Stimulated activated CD4-positive, alpha-beta T cell treated with anti-CD3 and anti-CD28 coated beads, TNF-alpha, amount 100 ng/mL, for 48 hours (primary cell): ENCODE measurements around the gene ATP11A.

Experiments used
- DNase-seq, 3 donors: peaks; one replicate each; pipeline ENCODE4 v3.0.0-alpha.2; 2020; ENCODE audit warnings: low read depth in 3 of 3

The ATP11A gene

DNA sequence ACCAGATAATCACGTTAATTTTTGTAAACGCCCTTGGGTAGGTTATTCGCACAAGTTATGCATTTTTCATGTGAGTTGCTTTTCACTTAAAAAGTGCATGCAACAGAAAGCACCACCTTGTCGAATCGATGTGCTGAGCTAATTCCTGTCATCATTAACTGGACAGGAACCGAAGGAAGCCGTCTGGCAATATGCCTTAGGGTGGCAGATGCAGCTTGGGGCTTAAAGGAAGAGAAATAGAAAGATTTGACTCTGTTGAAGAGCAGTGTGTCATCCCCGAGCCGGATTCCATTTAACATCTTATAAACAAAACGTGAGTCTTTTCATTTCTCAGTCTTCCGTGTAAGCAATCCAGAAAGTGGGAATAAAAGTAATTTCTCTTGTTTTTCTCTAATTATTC lies 70.0 kb downstream of the ATP11A start:
- DNase-seq: no peak

DNA sequence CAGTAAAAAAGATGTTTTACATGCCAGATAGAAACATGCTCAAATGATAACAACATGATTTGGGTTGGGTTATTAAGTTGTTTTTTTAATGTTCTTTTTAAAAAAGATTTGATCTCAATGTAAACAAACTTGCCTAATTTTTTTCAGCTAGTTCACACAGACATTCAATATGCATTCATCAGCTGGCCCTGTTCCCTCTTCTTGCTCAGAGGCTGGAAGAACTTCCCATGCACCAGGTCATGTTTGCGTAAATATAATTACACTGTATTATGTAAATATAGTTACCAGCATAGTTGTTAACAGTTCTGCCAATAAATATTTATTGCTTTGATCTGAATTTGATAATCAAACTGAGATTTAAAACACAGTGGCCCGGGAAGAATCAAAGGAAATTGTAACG lies 70.6 kb downstream of the ATP11A start:
- no peak for DNase-seq

DNA sequence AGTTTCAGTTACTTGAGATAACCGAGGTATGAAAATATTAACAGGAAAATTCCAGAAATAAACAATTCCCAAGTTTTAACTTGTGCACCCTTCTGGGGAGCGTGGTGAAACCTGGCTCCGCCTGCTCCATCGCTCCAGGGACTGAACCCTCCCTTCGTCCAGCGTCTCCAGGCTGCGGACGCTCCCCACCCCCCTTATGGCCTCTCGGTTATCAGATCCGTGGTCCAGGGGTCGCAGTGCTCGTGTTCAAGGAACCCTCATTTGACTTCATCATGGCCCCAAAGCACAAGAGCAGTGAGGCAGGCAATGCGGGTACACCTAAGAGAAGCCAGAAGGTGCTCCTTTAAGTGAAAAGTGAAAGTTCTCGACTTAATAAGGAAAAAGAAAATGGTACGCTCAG lies 71.1 kb downstream of the ATP11A start:
- DNase-seq: no peak

DNA sequence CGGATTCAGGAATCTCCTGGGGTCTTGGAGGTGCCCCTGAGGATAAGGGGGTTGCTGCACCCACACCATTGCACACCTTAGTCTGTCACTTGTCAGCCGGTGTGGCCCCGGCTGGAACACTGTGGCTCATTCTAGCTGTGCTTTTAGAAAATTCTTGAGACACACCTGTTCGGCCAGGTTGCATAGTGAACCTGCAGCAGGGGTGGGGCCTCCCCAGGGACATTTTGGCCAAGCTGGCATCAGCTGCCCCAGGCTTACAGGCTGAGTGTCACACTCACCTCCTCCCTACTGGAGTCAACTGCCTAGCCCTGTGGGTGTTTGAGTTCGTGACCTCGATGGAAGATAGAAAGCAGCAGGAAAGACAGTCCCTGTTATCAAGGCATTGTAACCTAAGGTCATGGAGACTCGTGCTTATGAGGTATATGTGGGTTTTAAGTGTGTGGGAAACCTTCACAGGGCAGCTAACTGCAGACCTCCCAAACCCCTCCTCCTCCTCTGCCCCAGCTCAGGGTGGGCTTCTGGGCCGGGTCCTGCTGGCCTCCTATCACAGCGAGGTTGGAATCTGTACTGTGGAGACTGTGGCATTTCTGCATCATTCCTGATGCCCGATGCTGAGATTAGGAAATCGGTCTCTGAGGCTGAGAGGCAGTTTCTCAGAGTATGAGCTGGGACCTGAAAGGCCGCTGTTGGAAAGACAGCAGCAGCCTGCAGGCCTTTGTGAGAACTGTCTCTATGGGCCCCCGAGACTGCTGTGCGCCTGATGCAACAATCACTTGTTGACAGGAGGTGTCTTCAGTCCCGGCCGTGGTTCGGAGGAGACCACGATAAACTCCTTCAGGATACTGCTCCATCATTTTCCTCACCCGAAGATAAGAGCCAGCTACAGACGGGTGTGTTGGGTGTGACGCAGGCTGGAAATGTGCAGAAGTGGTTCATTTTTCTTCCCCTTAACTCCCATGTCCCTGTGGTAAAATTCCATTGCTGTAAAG lies 72.2 kb downstream of the ATP11A start:
- DNase-seq: no peak

DNA sequence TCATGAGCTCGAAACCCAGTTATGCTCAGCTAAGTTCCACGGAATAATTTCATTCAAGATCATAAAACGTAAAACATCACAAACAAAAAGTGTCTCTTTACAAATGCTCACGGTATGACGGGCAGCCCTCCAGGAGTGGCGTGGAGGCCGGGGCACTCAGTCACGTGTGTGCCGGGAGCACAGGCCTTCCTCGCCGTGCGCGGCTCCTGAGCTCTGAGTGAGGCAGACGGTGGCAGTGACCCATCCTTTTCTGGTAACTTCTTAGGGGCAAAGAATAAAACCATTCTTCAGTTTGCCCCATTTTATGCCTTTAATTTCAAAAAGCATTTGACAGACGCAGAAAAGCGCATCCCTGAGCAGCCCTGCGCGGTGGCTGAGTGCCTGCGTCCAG lies 72.8 kb downstream of the ATP11A start:
- no peak for DNase-seq

DNA sequence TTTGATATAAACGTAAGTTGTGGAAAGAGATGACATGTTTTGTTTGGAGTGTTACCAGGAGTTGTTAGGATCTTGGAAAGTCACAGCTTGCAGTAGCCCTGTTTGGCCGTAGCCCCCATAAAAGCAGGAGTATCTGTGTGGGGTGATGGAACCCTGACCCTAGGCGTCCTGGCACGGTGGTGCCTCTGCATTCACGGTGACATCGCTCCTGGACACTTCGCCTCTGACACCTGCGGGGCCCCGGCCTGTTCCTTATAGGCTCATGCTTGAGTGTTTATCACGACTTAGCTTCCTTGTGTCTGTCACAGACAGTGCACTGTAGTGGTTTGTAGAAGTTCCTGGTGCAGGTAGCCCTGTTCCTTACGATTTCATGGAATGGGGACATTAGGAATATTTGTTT lies 74.2 kb downstream of the ATP11A start:
- DNase-seq: no peak

DNA sequence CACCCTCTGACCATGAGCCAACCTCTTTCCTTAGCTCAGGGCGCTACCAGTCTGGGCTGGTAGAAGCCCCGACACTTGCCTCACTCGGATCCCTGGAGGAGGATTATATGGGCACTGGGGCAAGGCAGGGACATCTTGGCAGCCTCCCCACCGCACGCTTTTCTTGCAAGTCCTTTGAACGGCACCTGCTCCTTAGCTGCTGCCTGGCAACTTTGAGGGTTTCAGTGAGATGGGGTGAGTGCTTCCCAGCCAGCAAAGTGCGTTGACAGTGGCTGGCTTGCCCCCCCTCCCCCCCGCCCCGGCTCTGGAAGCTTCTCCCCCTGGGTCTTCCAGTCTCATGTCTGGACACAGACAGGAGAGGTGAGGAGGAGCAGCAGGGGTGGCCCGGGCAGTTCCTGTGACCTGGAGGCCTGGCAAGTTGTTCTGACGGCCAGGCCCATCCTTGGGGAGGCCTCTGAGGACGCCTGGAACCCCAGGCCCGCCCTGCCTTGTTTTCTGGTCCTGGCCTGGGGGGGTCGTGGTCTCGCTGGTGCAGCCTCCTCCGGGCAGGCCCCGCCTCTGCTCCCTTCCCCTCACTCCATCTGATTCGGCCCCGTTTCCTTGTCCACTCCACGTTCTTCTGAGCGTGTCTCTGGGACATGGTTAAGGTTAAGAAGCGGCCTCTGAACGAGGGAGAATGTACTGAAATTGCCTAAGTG lies 75.2 kb downstream of the ATP11A start:
- DNase-seq: no peak

DNA sequence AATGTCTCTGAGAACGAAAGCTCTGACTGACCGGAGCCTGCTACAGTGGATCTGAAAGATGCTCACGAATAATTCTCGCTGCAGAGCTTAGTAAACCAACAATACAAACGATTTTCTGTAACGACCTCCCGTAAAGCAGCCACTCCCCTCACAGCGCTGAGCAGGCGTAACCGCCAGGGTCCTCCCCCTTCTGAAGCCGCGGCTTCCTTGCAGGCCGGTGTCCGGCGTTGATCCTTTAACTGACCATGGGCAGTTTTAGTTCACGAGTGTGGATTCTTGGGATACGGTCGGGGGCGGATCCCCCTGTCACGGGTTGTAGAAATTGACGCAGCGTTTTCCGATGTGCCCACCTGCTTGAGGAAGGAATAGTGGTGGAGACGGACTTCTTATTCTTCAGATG lies 75.9 kb downstream of the ATP11A start:
- DNase-seq: no peak

DNA sequence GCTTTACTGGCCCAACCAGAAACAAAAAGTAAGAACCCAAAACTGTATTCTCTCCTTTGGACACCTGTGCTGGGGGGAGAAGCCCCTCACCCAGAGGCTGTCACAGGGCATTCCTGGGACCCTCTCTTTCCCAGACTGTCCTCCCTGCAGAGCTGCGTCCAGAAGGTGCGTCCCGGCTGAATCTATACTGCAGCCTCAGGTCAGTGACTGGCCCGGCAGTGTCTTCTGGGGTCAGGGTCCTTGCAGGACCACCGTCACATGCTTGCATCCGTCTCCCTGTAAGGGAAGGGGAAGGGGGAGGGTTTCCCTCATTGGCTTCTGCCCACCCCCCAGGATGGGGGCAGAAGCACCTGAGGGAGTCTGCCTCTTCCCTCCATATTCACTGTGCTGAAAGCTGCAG lies 76.5 kb downstream of the ATP11A start:
- DNase-seq: no peak

DNA sequence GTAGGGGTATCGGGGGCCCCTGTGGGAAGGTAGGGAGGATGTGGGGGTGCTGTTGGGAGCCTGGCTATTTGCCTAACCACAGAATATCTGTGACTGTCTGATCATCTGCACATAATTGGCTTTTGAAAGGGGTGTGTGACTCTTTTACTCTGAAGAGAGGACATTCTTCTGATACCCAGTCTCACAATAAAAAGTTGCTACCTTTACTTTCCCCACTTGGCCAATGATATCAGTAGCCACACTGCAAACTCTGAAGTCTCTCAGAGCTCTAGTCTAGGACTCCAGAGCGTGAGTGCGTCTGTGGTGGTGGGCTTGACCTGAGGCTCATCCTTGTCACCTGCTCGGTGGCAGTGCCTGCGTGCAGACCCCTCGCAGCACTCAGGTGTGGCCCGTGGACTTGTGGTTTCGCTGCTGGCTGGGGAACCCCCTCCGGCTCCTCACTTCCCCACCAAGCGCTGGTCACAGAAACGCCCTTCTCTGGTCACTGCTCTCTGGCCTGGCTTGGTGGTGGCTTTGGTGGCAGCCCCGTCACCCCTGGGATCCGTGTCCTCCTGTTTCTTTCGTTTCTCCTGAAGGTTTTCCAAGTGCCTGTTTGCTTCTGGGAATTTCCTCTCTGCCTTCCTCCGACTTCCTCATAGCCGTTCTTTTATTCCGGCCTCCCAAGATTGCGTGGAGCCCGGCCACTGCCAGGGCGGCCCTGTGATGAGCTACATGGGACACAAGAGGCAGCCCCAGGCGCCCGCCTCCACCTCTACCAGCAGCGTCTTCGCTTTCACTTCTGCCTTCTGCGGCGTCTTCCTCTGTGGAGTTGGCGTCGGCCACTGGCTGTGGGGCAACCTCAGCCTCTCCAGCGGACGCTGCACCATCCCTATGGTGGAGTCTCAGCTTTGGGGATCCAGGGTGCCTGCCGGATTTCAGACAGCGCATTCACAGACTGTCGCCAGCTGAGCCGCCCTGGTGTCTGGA lies 78.0 kb downstream of the ATP11A start:
- no peak for DNase-seq

DNA sequence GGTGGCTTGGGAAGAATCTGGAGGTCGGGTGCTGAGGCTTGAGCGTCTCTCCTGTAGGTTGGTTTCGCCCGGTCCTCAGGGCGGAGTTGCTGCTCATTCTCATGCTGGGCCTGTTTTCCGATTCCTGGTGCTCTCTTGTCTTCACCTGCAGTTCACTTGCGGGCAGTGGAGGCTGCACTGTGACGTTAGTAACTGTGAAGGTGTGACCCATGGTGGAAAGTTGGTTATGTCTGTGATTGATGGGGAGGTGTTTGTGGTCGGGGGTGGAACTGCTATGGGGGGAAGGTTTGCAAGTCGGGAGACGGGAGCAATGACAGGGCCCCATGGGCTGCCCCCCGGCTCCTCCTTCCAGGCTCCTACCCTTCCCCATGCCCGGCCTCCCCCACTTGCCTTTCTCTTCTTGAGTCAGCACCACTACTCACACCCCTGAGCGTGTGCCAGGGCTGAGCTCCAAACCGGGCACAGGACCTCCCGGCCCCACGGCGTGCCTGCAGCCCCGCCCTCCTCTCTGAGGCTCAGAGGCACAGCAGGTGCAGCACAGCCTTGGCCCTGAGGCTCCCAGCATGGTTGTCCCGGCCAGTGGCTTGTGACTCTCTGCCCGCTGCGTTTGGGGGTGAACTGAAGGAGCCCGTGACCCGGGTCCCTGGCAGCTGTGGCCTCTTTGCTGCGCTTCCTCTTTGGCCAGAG lies 79.1 kb downstream of the ATP11A start:
- no peak for DNase-seq

DNA sequence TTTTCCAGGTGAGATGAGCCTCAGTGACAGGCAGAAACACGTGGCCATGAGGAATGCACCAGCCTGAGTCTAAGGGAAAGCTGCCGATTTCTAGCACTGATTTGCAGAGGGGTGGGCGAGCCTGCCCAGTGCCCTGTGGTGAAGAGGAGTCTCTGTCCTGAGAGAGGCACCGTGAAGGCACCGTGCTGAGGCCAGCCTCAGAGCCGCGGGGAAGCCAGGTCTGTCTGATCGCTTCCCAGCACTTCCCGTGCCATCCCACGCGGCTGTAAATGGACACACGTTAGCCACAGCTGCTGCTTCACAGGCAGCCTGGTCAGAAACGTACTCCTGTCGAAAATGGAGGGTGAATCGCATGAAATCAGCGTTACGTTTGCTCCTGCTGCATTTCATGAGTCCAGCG lies 79.8 kb downstream of the ATP11A start:
- DNase-seq: no peak

DNA sequence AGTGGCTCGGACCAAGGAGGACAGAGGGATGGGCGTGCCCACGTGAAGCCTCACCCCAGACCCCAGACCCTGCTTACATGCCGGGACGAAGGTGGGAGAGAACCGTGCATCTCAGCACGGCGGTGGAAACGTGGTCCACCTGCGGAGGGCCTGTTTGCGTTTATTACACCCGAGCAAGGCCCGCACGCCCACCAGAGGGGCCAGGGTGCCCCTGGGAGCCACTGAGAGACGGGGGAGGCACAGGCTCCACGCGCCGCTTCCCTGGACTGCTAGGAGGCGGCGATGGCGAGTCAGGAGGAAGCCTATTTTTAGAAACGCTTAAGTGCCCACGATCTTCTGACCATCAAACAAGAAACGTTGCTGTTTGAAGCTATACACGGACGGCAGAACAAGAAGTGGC lies 80.7 kb downstream of the ATP11A start:
- no peak for DNase-seq

DNA sequence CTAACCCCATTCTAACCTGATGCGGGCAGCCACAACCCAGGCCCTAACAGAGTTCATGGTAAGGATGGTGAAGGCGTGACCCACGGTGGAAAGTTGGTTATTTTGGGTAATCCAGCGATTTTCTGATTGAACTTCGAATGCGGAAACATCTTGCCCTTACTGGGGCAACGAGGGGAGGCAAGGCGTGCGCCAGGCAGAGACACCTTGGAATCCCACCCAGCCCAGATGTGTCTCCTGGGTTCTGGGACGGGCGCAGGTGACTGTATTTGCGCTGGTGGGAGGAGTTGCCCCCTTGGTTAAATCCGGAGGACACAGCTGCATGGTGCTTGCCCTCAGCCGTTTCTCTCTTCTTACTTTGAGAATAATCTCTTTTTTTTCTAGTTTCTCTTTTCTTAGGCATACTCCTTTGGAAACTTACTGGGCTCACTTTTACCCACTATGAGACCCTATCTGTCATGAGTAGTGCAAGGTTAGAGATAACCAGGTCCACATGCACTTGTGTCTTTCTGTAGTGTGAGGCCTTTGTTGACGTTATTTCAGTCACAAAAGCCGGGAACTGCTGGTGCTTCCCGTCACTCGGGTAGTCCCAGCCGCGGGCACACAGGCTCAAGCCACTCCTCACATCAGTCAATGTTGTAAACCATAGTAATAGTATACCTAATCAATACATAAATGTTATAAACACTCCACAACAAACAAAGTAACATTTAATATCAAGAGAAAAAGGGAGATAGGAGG lies 81.5 kb downstream of the ATP11A start:
- DNase-seq: no peak

DNA sequence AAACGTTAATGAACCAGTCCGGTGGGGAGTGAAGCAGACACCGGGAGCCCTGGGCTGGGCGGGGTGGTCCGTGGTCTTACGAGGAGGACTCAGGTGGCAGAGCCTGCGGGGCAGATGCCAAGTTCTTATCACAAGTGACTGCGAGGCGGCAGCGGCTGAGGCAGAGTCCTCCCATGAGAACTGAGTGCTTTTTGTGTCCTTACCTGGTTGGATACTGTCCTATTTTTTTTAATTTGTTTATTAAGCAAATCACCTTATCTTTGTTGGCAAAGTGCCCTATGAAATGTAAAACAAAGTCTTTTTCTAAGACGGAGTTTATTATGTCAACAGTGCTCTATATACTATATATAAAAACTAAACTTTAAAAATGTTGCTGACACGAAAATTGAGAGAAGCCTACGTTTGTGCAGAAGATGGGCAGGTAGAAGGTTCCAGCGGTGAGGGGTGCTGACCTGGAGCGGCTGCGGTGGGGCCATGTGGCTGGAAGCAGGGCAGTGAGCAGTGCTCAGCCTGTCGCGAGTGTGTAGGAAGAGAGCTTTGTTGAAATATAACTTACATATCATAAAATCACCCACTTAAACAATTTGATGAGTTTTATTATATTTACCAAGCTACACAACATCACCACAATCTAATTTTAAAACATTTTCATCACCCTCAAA lies 82.2 kb downstream of the ATP11A start:
- DNase-seq: no peak

DNA sequence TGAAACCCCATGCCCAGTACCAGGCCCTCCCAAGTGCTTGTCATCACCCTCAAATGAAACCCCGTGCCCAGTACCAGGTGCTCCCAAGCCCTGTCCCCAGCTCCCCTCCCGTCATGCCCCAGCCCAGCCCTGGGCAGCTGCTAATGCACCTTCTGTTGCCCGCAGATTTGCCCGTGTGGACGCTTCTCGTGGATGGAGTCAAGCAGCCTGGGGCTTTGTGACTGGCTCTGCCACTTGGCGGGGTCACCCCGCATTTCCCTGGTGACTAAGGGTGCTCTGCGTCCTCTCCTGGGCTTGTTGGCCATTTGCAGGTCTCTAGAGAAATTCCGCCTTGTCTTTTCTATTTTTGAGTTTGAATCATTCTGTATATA lies 82.7 kb downstream of the ATP11A start:
- DNase-seq: no peak

DNA sequence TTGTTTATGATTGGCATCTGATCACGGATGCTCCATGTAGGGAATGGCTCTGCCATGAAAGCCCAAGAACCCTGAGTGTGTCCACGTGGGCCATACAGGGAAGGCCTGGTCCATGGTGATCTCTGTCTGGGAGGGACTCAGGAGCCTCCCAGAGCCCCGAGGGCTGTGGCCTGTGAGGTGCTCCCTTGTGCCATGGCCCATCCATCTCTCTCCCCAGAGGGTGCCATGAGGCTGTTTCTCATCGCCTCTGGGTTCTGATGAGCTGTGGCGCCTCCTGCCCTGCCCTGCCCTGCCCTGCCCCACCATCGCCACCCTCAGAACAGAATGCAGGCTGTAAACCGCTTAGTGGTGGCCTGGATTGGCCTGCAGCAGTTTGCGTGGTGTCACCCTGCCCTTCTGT lies 83.1 kb downstream of the ATP11A start:
- no peak for DNase-seq

DNA sequence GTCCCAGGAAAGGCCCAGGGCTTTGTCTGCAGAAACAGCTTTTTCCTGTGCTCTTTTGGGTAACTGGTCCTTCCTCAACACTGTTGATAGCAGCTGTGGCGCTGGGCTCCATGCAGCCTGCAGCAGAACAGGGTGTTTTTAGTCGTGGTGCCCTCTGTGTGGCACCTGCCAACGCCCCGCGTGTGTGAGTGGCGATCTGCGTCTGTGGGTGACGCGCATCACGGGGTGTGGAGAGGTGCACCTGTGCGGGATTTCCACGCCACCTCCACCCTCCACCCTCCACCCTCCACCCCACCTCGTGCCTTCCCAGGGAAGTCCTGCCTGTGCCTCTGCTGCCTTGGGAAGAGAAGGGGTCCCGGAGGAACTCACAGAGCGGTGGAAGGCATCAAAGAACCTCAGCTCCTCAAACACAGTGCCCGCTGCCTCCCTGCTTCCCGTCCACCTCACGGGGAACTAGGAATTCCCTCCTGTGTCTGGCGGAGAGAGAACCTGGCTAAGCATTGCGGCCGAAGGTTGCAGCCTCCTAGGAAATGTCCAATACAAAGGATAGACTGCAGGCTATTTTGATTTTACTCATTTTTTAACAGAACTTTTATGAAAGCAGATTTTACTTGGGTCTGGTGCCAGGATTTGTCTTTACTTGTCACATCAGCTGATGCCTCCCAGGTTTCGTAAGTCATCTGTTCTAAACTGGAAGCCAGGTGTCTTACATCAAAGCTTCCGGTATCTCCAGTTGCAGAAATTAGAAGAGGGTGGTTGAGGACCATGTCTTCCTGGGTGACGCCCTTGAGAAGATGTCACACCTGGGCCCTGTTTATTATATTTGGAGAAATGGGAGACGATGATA lies 84.0 kb downstream of the ATP11A start:
- no peak for DNase-seq

DNA sequence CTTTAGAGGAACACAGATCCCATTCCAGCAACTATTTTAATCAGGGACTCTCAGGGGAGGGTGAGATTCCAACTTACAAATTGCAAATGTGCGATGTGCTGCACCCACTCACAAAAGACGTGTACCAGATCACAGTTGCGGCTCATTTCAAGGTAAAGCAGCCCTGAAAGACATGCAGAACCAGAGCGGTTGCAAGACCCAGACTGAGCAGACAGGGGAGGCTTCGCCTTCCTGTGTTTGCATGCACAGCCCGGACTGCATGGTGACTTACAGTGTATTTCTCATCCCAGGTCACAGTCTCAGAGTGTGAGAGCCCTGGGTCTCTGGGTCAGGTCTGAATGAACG lies 84.6 kb downstream of the ATP11A start:
- no peak for DNase-seq
